Measurements from ENCODE around the gene LSM10. TPM values are rescaled to one million over a fixed set of nuclear protein-coding genes. Genes with fewer than 3 reads are reported as not detected.

LSM10 gene
- total and polyA plus RNA-seq, 2 experiments from 2014 or later, result 20.6 to 75.7 TPM

- Histone ChIP-seq H3K27ac (no peak overlapping the region), H3K27me3 (no peaks in the 10 kb centered on the region), H3K36me3 (peaks cover 6% of the 10 kb centered on the region), H3K4me1 (ENCODE audit: low read depth) (no peaks in the 10 kb centered on the region), H3K9me3 (ENCODE audit: low read depth) (no peaks in the 10 kb centered on the region), H3K4me3 (no peak overlapping the region)
- no peak for TF ChIP-seq CTCF (IDR thresholded peaks at IDR 0.05; ENCODE audit: low read depth, low read length)
- DNase-seq (ENCODE audit: low read depth in 1 of 2, low spot score in 1 of 2), result no peak
Measured at GRCh38 chr1:36432616-36433015, 34.9 kb upstream of the LSM10 start.

- H3K4me1 ChIP-seq (ENCODE audit: low read depth), result no peaks in the 10 kb centered on the region
- H3K9me3 ChIP-seq (ENCODE audit: low read depth), result no peaks in the 10 kb centered on the region
- H3K27ac ChIP-seq, result no peak overlapping the region
- TF ChIP-seq CTCF (IDR thresholded peaks at IDR 0.05; ENCODE audit: low read depth, low read length), result no peak
- DNase-seq (ENCODE audit: low read depth in 1 of 2, low spot score in 1 of 2), result no peak
- H3K4me3 ChIP-seq, result no peak overlapping the region
- H3K36me3 ChIP-seq, result peaks cover 16% of the 10 kb centered on the region
- no peaks in the 10 kb centered on the region for H3K27me3 ChIP-seq
Measured at GRCh38 chr1:36425791-36426190, 28.1 kb upstream of the LSM10 start.

- Histone ChIP-seq H3K27me3 (no peaks in the 10 kb centered on the region), H3K4me1 (ENCODE audit: low read depth) (no peaks in the 10 kb centered on the region), H3K9me3 (ENCODE audit: low read depth) (no peaks in the 10 kb centered on the region), H3K4me3 (no peak overlapping the region), H3K36me3 (peaks cover 11% of the 10 kb centered on the region), H3K27ac (no peak overlapping the region)
- DNase-seq (ENCODE audit: low read depth in 1 of 2, low spot score in 1 of 2), result no peak
- no peak for TF ChIP-seq CTCF (IDR thresholded peaks at IDR 0.05; ENCODE audit: low read depth, low read length)
Measured at GRCh38 chr1:36421649-36422048, 23.9 kb upstream of the LSM10 start.

GRCh38 chr1:36420836-36421317 is 23.2 kb upstream of the LSM10 start:
- TF ChIP-seq CTCF (IDR thresholded peaks at IDR 0.05; ENCODE audit: low read depth, low read length), result peak; percentile 96

GRCh38 chr1:36420409-36420808 is 22.7 kb upstream of the LSM10 start:
- TF ChIP-seq CTCF (IDR thresholded peaks at IDR 0.05; ENCODE audit: low read depth, low read length), result no peak
- H3K27me3 ChIP-seq, result no peaks in the 10 kb centered on the region
- peak in 1 of 2 donors; percentile 63 for DNase-seq (ENCODE audit: low read depth in 1 of 2, low spot score in 1 of 2)
- no peaks in the 10 kb centered on the region for H3K9me3 ChIP-seq (ENCODE audit: low read depth)
- peaks cover 11% of the 10 kb centered on the region for H3K36me3 ChIP-seq
- H3K27ac ChIP-seq, result no peak overlapping the region
- H3K4me1 ChIP-seq (ENCODE audit: low read depth), result no peaks in the 10 kb centered on the region
- H3K4me3 ChIP-seq, result no peak overlapping the region

More at GRCh38 chr1:36420836-36421317, 23.2 kb upstream of the LSM10 start:
- Histone ChIP-seq H3K27ac (no peak overlapping the region), H3K9me3 (ENCODE audit: low read depth) (no peaks in the 10 kb centered on the region), H3K4me1 (ENCODE audit: low read depth) (no peaks in the 10 kb centered on the region), H3K36me3 (peaks cover 11% of the 10 kb centered on the region), H3K27me3 (no peaks in the 10 kb centered on the region), H3K4me3 (no peak overlapping the region)
- peak; percentile 79 to 88 for DNase-seq (ENCODE audit: low read depth in 1 of 2, low spot score in 1 of 2)

- Histone ChIP-seq H3K9me3 (ENCODE audit: low read depth) (no peaks in the 10 kb centered on the region), H3K36me3 (peaks cover 11% of the 10 kb centered on the region), H3K27ac (no peak overlapping the region), H3K4me3 (no peak overlapping the region), H3K4me1 (ENCODE audit: low read depth) (no peaks in the 10 kb centered on the region), H3K27me3 (no peaks in the 10 kb centered on the region)
- no peak for TF ChIP-seq CTCF (IDR thresholded peaks at IDR 0.05; ENCODE audit: low read depth, low read length)
- DNase-seq (ENCODE audit: low read depth in 1 of 2, low spot score in 1 of 2), result no peak
Measured at GRCh38 chr1:36419569-36419968, 21.9 kb upstream of the LSM10 start.

All from cardiac muscle cell (in vitro differentiated cells and primary cell).